ENCODE measurements around the gene ALOXE3.

GRCh38 chr17:8142887-8143580 is 24.7 kb upstream of the ALOXE3 start:
- TF ChIP-seq CTCF (IDR thresholded peaks at IDR 0.05) = no peak
- TF ChIP-seq EP300 (IDR thresholded peaks at IDR 0.05) = no peak

All from upper lobe of left lung (tissue), 4 donors.